Pancreas (tissue), 10 donors: ENCODE results near the gene MYH3. TPM values are rescaled to one million over a fixed set of nuclear protein-coding genes. Genes with fewer than 3 reads are reported as not detected.

Experiments used
- ATAC-seq, 4 donors: fragments of 200-7000 bp; cut with Tn5 transposase; one replicate each; pipeline versions ENCODE4 v1.8.0 to v1.9.1; 2020; ENCODE audit warnings: mild to moderate bottlenecking in 4 of 4, moderate library complexity in 4 of 4
- DNase-seq, 6 donors: peaks; one replicate each; pipeline ENCODE4 v3.0.0-alpha.2; 2020
- FAIRE-seq: peaks from 2 replicates; lab custom pipeline; 2012; peaks lifted over from hg19 to GRCh38; lab: Jason Lieb, UNC
- H3K27ac ChIP-seq, 4 donors: fragments of 200-600 bp; sonication (generic); 1 replicate in 3 of 4; 2 replicates in 1 of 4; pipeline versions ENCODE4 v1.5.0 to v1.8.0; 2020
- H3K27me3 ChIP-seq, 4 donors: fragments of 200-600 bp; one replicate each; pipeline ENCODE4 v1.8.0; 2021
- H3K36me3 ChIP-seq, 3 donors: fragments of 200-600 bp; sonication (generic) in 1 of 3; one replicate each; pipeline versions ENCODE4 v1.5.0 to v1.8.0; 2020 to 2021
- H3K4me1 ChIP-seq, 3 donors: fragments of 200-600 bp; one replicate each; pipeline ENCODE4 v1.8.0; 2021
- H3K4me3 ChIP-seq, 4 donors: fragments of 200-600 bp; sonication (generic) in 2 of 4; one replicate each; pipeline versions ENCODE4 v1.5.0 to v1.8.0; 2020 to 2021
- H3K9me3 ChIP-seq, 4 donors: fragments of 200-600 bp; one replicate each; pipeline ENCODE4 v1.8.0; 2021
- WGBS, 2 donors: extraction: QIAGEN DNeasy Blood & Tissue Kit; methylation state at CpG; one replicate each; pipeline ENCODE4 v1.1.7; 2013; 5-methylcytosine and 5-hydroxymethylcytosine counted together
- intact Hi-C, 3 donors: fragments of 100-400 bp; cut with DNase I; formaldehyde crosslinking; loops; one replicate each; pipeline versions ENCODE4 v1.11.1 to v1.14.2; 2022
- polyA plus RNA-seq, 2 donors: library from polyadenylated mRNA; stranded (reverse); fragments of 200-250 nt; gene quantifications; one replicate each; pipeline ENCODE4 v1.2.3, GENCODE V29; 2013
- total RNA-seq, 6 donors: library from RNA; stranded (reverse); fragmentation: NEBNext Ultra II Directional in 4 of 6; extraction: Animal tissue kit (Norgen Biotek cat#: 25700) in 4 of 6; gene quantifications; one replicate each; pipeline versions ENCODE4 v1.2.1 to v1.2.4, GENCODE V29; 2021 to 2023
- TF ChIP-seq, protein P1 (sequence below), 4 donors: fragments of 200-600 bp; sonication (generic) in 3 of 4; IDR thresholded peaks; one replicate each; pipeline versions ENCODE4 v1.5.0 to v1.8.0; 2021; ENCODE audit warnings: antibody characterized with exemption in 4 of 4
- donor health status: healthy with polysubstance abuse.
- donor health status: DM: no; HTN: no; CAD: no; lungs with moderate emphysema.
- donor health status: DM: no; HTN: no; CAD: no.
- donor health status: control.
- donor health status: control.
- donor health status: Bipolar disorder and iron deficiency.
- donor health status: DM: yes; HTN: yes; CAD: no.
- donor health status: DM: no; HTN: no; CAD: no.
- donor health status: DM: no; HTN: no; CAD: no.
- donor health status: DM: yes; HTN: yes; CAD: no.

Gene MYH3
- total and polyA plus RNA-seq, 8 donors, result 0.63 to 13.5 (median 2.2) TPM

DNA sequence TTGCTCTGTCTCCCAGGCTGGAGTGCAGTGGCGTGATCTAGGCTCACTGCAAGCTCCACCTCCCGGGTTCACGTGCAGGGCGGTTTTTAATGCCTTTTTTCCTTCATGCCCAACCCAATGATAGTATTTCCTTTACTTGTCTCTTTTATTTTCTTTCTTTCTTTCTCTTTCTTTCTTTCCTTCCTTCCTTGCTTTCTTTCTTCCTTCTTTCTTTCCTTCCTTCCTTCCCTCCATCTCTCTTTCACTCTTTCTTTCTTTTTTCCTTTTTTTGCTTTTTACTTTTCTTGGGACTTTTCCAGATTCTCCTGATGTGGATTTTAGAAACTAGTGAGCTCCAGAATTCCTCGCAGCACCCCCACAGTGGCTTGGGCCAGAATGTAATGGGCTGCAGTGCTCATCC lies 3.1 kb downstream of the MYH3 start:
- DNase-seq, result no peak
- WGBS, 2 donors, result 69 to 82% methylated on average over 5 of the region's 5 CpGs

GRCh38 chr17:10652984-10653659 lies 4.0 kb downstream of the MYH3 start:
- no peaks in the 10 kb centered on the region for H3K27me3 ChIP-seq
- no peaks in the 10 kb centered on the region for H3K9me3 ChIP-seq
- ATAC-seq (peak in 2 of 4 donors; percentile 27 to 44), FAIRE-seq (no peak), DNase-seq (no peak)
- TF ChIP-seq, protein P1, sequence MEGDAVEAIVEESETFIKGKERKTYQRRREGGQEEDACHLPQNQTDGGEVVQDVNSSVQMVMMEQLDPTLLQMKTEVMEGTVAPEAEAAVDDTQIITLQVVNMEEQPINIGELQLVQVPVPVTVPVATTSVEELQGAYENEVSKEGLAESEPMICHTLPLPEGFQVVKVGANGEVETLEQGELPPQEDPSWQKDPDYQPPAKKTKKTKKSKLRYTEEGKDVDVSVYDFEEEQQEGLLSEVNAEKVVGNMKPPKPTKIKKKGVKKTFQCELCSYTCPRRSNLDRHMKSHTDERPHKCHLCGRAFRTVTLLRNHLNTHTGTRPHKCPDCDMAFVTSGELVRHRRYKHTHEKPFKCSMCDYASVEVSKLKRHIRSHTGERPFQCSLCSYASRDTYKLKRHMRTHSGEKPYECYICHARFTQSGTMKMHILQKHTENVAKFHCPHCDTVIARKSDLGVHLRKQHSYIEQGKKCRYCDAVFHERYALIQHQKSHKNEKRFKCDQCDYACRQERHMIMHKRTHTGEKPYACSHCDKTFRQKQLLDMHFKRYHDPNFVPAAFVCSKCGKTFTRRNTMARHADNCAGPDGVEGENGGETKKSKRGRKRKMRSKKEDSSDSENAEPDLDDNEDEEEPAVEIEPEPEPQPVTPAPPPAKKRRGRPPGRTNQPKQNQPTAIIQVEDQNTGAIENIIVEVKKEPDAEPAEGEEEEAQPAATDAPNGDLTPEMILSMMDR (IDR thresholded peaks at IDR 0.05), result no peak
- no peak overlapping the region for H3K27ac ChIP-seq
- H3K4me3 ChIP-seq, result no peak overlapping the region
- H3K36me3 ChIP-seq, result no peaks in the 10 kb centered on the region
- WGBS, 2 donors, result 75 to 80% methylated on average over 11 of the region's 11 CpGs
- intact Hi-C loops, result loop anchor here in 1 of 3 donors (10.0 kb wide), 1 partner anchor 192 kb away; no protein-coding TSS in a partner anchor
- H3K4me1 ChIP-seq, result no peaks in the 10 kb centered on the region

More for the DNA sequence above, 3.1 kb downstream of the MYH3 start:
- no peak overlapping the region for H3K27ac ChIP-seq
- H3K4me3 ChIP-seq, result no peak overlapping the region
- no peak for FAIRE-seq
- no peaks in the 10 kb centered on the region for H3K4me1 ChIP-seq
- no peaks in the 10 kb centered on the region for H3K36me3 ChIP-seq
- no peaks in the 10 kb centered on the region for H3K27me3 ChIP-seq
- TF ChIP-seq, protein P1 (IDR thresholded peaks at IDR 0.05), result no peak
- intact Hi-C loops, result loop anchor here in 1 of 3 donors (10.0 kb wide), 1 partner anchor 191 kb away; no protein-coding TSS in a partner anchor
- no peaks in the 10 kb centered on the region for H3K9me3 ChIP-seq
- no peak for ATAC-seq

DNA sequence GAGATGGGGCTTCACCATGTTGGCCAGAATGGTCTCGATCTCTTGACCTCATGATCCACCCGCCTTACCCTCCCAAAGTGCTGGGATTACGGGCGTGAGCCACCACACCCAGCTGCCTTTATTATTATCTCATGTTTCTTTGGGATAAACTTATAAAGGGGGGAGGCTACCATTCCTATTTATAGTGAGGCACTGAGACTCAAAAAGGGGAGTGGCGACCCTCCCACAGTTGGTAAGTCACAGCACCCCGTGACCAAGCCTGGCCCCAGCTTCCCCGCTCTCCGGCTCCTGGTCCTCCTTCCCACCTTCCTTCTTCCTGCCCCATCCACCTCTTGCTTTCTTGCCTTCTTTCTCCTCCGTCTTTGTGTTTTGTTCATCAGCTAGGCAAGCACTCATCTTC lies 5.2 kb downstream of the MYH3 start:
- intact Hi-C loops, result loop anchor here in 1 of 3 donors (10.0 kb wide), 1 partner anchor 193 kb away; no protein-coding TSS in a partner anchor
- no peaks in the 10 kb centered on the region for H3K27me3 ChIP-seq
- WGBS, 2 donors, result 71 to 84% methylated on average over 9 of the region's 9 CpGs
- no peak for DNase-seq
- H3K27ac ChIP-seq, result no peak overlapping the region
- no peak for FAIRE-seq
- TF ChIP-seq, protein P1 (IDR thresholded peaks at IDR 0.05), result no peak
- no peaks in the 10 kb centered on the region for H3K9me3 ChIP-seq
- H3K4me1 ChIP-seq, result no peaks in the 10 kb centered on the region
- no peaks in the 10 kb centered on the region for H3K36me3 ChIP-seq
- no peak overlapping the region for H3K4me3 ChIP-seq
- no peak for ATAC-seq

DNA sequence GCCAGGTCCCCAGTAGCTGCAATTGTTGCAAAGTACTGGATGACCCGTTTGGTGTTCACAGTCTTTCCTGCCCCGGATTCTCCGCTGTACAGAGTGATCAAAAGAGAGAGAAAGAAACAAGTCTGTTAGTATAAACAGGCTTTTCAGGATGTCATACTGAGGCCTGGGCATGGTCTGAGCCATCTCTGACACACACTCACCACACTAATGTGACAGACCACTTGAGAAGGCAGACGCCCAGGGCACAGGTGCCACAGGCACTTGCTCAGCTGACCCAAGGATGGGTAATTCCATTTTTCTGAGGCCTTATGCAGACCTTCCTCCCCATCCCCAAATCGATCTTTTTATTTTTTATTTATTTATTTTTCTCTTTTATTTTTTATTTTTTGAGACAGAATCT lies 7.5 kb downstream of the MYH3 start:
- TF ChIP-seq, protein P1 (IDR thresholded peaks at IDR 0.05), result no peak
- FAIRE-seq (no peak), ATAC-seq (no peak), DNase-seq (no peak)
- no peak overlapping the region for H3K4me3 ChIP-seq
- H3K27me3 ChIP-seq, result no peaks in the 10 kb centered on the region
- 78 to 86% methylated on average over 5 of the region's 5 CpGs for WGBS, 2 donors
- no peaks in the 10 kb centered on the region for H3K36me3 ChIP-seq
- H3K9me3 ChIP-seq, result no peaks in the 10 kb centered on the region
- H3K4me1 ChIP-seq, result no peaks in the 10 kb centered on the region
- no peak overlapping the region for H3K27ac ChIP-seq
- intact Hi-C loops, result loop anchor here in 1 of 3 donors (10.0 kb wide), 1 partner anchor 195 kb away; no protein-coding TSS in a partner anchor

DNA sequence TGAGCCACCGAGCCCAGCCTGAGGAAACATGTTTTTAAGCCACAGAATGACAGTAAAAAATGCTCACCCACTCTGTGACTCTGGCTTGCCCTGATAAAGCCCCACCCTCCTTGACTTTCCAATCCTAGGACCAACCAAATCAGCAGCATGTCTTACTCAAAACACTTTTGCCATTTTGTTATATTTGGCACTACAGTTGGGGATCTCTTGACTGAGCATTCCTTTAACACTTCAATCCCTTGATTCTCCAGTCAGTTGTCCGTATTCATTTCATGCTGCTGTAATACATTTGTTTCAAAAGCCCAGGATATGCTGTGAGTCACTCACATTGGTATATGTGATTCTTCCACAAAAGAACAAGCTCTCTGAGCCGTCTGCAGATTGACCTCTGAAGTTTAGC lies 8.2 kb downstream of the MYH3 start:
- TF ChIP-seq, protein P1 (IDR thresholded peaks at IDR 0.05), result no peak
- no peak overlapping the region for H3K27ac ChIP-seq
- DNase-seq, result no peak
- no peak for FAIRE-seq
- H3K36me3 ChIP-seq, result no peaks in the 10 kb centered on the region
- WGBS, 2 donors, result 74 to 81% methylated on average over 3 of the region's 3 CpGs
- H3K4me1 ChIP-seq, result no peaks in the 10 kb centered on the region
- intact Hi-C loops, result no loop called here
- H3K27me3 ChIP-seq, result no peaks in the 10 kb centered on the region
- ATAC-seq, result no peak
- H3K9me3 ChIP-seq, result no peaks in the 10 kb centered on the region
- H3K4me3 ChIP-seq, result no peak overlapping the region
